ENCODE data around the gene MARK2.

DNA sequence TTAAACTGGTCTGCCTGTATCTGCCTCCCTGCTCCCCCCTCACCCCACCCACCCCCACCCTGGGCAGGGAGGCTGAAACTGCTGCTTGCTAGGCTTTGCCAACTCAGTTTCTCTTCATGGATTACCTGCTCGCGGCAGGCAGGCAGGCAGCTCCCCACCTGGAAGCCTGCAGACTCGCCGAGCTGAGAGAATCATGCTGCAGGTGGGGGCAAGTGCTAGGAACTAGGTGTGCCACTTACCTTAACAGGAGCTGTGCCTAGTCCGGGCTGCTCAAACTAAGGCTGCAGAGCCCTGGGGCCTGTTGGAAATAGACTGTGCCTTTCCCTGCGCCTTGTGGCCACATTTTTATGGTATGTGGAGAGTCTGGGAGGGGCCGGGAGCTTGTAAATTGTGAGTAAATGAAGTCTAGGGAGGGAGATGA, 30.3 kb downstream of the MARK2 start:
- TF ChIP-seq, protein P1, sequence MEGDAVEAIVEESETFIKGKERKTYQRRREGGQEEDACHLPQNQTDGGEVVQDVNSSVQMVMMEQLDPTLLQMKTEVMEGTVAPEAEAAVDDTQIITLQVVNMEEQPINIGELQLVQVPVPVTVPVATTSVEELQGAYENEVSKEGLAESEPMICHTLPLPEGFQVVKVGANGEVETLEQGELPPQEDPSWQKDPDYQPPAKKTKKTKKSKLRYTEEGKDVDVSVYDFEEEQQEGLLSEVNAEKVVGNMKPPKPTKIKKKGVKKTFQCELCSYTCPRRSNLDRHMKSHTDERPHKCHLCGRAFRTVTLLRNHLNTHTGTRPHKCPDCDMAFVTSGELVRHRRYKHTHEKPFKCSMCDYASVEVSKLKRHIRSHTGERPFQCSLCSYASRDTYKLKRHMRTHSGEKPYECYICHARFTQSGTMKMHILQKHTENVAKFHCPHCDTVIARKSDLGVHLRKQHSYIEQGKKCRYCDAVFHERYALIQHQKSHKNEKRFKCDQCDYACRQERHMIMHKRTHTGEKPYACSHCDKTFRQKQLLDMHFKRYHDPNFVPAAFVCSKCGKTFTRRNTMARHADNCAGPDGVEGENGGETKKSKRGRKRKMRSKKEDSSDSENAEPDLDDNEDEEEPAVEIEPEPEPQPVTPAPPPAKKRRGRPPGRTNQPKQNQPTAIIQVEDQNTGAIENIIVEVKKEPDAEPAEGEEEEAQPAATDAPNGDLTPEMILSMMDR (conservative IDR thresholded peaks at IDR 0.05; ENCODE audit: low read length), result no peak
- no peak for TF ChIP-seq EZH2phosphoT487 (IDR thresholded peaks at IDR 0.05; ENCODE audit: borderline replicate concordance)
